Neural cell (in vitro differentiated cells): ENCODE data around the gene FAU. TPM values are rescaled to one million over a fixed set of nuclear protein-coding genes. Genes with fewer than 3 reads are reported as not detected.

Experiments
- H2AFZ ChIP-seq: fragments of 200-600, 300-800 bp; sonication (generic), shearing (Covaris generic); 2 replicates; pipeline ENCODE4 v1.6.0; 2014; ENCODE audit warnings: low read depth, mild to moderate bottlenecking, antibody characterized with exemption, low read length, moderate library complexity
- H3F3A ChIP-seq: fragments of 200-600 bp; shearing (Covaris generic); 2 replicates; pipeline ENCODE4 v1.6.1; 2016; ENCODE audit warnings: mild to moderate bottlenecking, moderate library complexity, mixed read lengths, antibody characterized with exemption, low read length; ENCODE audit not compliant: insufficient read depth, poor library complexity, severe bottlenecking
- H3K27ac ChIP-seq: fragments of 200-600, 300-800 bp; sonication (generic), shearing (Covaris generic); 2 replicates; pipeline ENCODE4 v1.5.1; 2014; ENCODE audit warnings: mild to moderate bottlenecking, low read length, moderate library complexity
- H3K27me3 ChIP-seq: fragments of 300-800, 200-600 bp; sonication (generic), shearing (Covaris generic); 2 replicates; pipeline ENCODE4 v1.6.0; 2014; ENCODE audit warnings: mild to moderate bottlenecking, low read depth, low read length, moderate library complexity; ENCODE audit not compliant: insufficient read depth
- H3K36me3 ChIP-seq: fragments of 300-800, 200-600 bp; sonication (generic), shearing (Covaris generic); 2 replicates; pipeline ENCODE4 v1.5.1; 2014; ENCODE audit warnings: mild to moderate bottlenecking, antibody characterized with exemption, low read length, moderate library complexity; ENCODE audit not compliant: insufficient read depth
- H3K4me2 ChIP-seq: fragments of 300-800, 200-600 bp; sonication (generic), shearing (Covaris generic); 2 replicates; pipeline ENCODE4 v1.6.0; 2014; ENCODE audit warnings: mild to moderate bottlenecking, low read length
- H3K4me3 ChIP-seq: fragments of 300-800, 200-600 bp; sonication (generic), shearing (Covaris generic); 2 replicates; pipeline ENCODE4 v1.5.1; 2014; ENCODE audit warnings: mild to moderate bottlenecking, low read length, moderate library complexity
- H3K79me2 ChIP-seq: fragments of 200-600 bp; shearing (Covaris generic); replicated peaks from 2 replicates; pipeline ENCODE4 v1.6.0; 2014; ENCODE audit warnings: mild to moderate bottlenecking, low read length, moderate library complexity; ENCODE audit not compliant: insufficient read depth
- H3K9ac ChIP-seq: fragments of 300-800, 200-600 bp; sonication (generic), shearing (Covaris generic); 2 replicates; pipeline ENCODE4 v1.6.1; 2016; ENCODE audit warnings: mild to moderate bottlenecking, low read length, mixed read lengths
- H3K9me2 ChIP-seq: fragments of 200-600 bp; shearing (Covaris generic); 2 replicates; pipeline ENCODE4 v1.6.1; 2016; ENCODE audit warnings: mild to moderate bottlenecking, low read length, mixed read lengths; ENCODE audit not compliant: insufficient read depth
- H3K9me3 ChIP-seq: fragments of 200-600, 300-800 bp; sonication (generic), shearing (Covaris generic); 2 replicates; pipeline ENCODE4 v1.6.1; 2016; ENCODE audit warnings: mild to moderate bottlenecking, mixed run types, low read length, moderate library complexity, mixed read lengths
- H4K20me1 ChIP-seq: fragments of 200-600 bp; shearing (Covaris generic); 2 replicates; pipeline ENCODE4 v1.6.1; 2016; ENCODE audit warnings: mild to moderate bottlenecking, mixed run types; ENCODE audit not compliant: insufficient read depth
- EP300 ChIP-seq: fragments of 450-650 bp; conservative IDR thresholded peaks from 2 replicates; pipeline ENCODE4 v1.6.1; 2014; ENCODE audit warnings: antibody characterized with exemption, mild to moderate bottlenecking, moderate library complexity; ENCODE audit not compliant: poor library complexity, severe bottlenecking
- EZH2 ChIP-seq: fragments of 200-600, 300-800 bp; shearing (Covaris generic), sonication (generic); IDR thresholded peaks from 2 replicates; pipeline ENCODE4 v1.6.1; 2014; ENCODE audit warnings: antibody characterized with exemption, low read length, borderline replicate concordance, mild to moderate bottlenecking; ENCODE audit not compliant: insufficient read depth, poor library complexity, severe bottlenecking
- MXI1 ChIP-seq: fragments of 450-650 bp; conservative IDR thresholded peaks from 2 replicates; pipeline ENCODE4 v1.6.1; 2014; ENCODE audit warnings: antibody characterized with exemption, mild to moderate bottlenecking; ENCODE audit not compliant: poor library complexity, severe bottlenecking
- POLR2AphosphoS5 ChIP-seq: IDR thresholded peaks from 2 replicates; pipeline ENCODE4 v1.6.1; 2012
- RAD21 ChIP-seq: fragments of 450-650 bp; conservative IDR thresholded peaks from 2 replicates; pipeline ENCODE4 v1.6.1; 2014; ENCODE audit warnings: antibody characterized with exemption, mild to moderate bottlenecking, moderate library complexity
- REST ChIP-seq: IDR thresholded peaks from 2 replicates; pipeline ENCODE4 v1.6.1; 2012; ENCODE audit warnings: borderline replicate concordance
- SMC3 ChIP-seq: fragments of 450-650 bp; conservative IDR thresholded peaks from 2 replicates; pipeline ENCODE4 v1.6.1; 2014; ENCODE audit warnings: antibody characterized with exemption, mild to moderate bottlenecking, moderate library complexity; ENCODE audit not compliant: poor library complexity
- TAF1 ChIP-seq: IDR thresholded peaks from 2 replicates; pipeline ENCODE4 v1.6.1; 2012; ENCODE audit warnings: low read depth
- polyA plus RNA-seq: library from polyadenylated mRNA; depleted of rRNA; stranded (reverse); fragments of >200 nt; gene quantifications from 2 replicates; pipeline ENCODE4 v1.2.3, GENCODE V29; 2014
- TF ChIP-seq, protein P1 (sequence below): fragments of 450-650 bp; IDR thresholded peaks from 2 replicates; pipeline ENCODE4 v1.5.1; 2014; ENCODE audit warnings: antibody characterized with exemption, mild to moderate bottlenecking, moderate library complexity; ENCODE audit not compliant: poor library complexity, severe bottlenecking

FAU gene
- polyA plus RNA-seq, 1 donor from 2014 or later = 420 TPM

DNA sequence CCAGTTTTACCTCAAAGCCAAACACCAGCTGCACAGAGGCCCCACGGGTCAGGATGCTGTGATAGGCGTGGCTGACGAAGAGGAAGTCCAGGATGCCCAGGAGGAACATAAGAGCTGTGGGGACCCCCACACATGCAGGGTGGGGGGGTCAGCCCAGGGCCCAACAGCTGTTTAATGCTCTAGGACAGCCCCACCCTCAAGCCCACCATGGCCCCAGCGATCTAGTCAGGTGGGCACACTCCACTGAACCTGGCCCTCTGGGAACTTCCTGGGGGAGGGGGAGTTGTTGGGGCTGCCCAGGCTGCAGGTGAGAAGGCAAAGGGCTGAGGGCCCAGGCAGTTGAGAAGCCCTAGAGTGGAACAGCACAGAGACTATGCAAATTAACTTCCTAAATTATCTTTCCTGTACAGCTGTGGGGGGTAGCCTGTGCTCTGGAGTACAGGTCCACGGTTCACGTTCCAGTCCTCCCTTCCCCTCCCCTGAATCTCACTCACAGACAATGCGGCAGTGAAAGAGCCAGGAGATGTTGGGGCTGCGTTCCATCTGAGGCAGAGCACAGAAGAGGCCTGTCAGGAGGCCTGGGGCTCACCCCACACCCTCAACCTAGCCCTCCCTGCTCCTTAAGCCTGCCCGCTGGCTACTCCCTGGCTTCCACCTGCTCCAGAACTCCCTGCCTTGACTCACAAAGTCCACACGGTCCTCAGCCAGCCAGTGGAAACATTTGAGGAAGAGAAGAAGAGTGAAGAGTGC lies 10.5 kb upstream of the FAU start:
- Histone ChIP-seq H3F3A (peaks cover 5% of the 10 kb centered on the region), H2AFZ (no peak overlapping the region), H3K4me3 (peak overlapping the region; percentile 100), H3K4me2 (no peak overlapping the region), H3K27me3 (no peaks in the 10 kb centered on the region), H3K9me2 (no peaks in the 10 kb centered on the region), H4K20me1 (no peaks in the 10 kb centered on the region), H3K9me3 (no peaks in the 10 kb centered on the region), H3K79me2 (peaks cover 16% of the 10 kb centered on the region), H3K36me3 (no peaks in the 10 kb centered on the region), H3K9ac (no peak overlapping the region), H3K27ac (no peak overlapping the region)
- TF ChIP-seq SMC3 = no peak
- TF ChIP-seq REST = no peak
- no peak for TF ChIP-seq POLR2AphosphoS5
- TF ChIP-seq TAF1 = no peak
- TF ChIP-seq EP300 = no peak
- TF ChIP-seq, protein P1, sequence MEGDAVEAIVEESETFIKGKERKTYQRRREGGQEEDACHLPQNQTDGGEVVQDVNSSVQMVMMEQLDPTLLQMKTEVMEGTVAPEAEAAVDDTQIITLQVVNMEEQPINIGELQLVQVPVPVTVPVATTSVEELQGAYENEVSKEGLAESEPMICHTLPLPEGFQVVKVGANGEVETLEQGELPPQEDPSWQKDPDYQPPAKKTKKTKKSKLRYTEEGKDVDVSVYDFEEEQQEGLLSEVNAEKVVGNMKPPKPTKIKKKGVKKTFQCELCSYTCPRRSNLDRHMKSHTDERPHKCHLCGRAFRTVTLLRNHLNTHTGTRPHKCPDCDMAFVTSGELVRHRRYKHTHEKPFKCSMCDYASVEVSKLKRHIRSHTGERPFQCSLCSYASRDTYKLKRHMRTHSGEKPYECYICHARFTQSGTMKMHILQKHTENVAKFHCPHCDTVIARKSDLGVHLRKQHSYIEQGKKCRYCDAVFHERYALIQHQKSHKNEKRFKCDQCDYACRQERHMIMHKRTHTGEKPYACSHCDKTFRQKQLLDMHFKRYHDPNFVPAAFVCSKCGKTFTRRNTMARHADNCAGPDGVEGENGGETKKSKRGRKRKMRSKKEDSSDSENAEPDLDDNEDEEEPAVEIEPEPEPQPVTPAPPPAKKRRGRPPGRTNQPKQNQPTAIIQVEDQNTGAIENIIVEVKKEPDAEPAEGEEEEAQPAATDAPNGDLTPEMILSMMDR = no peak
- no peak for TF ChIP-seq RAD21
- no peak for TF ChIP-seq MXI1
- no peak for TF ChIP-seq EZH2

DNA sequence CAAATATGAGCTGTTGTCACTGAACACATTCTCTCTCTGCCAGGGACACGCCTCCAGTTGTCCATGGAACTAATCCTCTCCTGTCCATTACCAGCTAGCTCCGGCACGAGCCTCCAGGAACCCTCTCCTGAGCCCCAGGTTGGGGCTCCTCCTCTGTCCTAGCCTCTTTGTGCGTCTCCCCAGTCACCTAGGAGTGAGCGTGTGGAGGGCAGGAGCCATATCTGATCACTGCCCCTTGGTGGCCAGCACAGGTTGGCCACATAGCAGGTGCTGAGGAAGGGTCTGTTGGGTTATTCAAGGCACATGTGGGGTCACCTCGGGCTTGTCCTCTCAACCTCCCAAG lies 9.9 kb upstream of the FAU start:
- H3K9ac ChIP-seq = no peak overlapping the region
- H2AFZ ChIP-seq = no peak overlapping the region
- H3K4me2 ChIP-seq = no peak overlapping the region
- no peaks in the 10 kb centered on the region for H3K9me2 ChIP-seq
- H4K20me1 ChIP-seq = no peaks in the 10 kb centered on the region
- TF ChIP-seq RAD21 = no peak
- TF ChIP-seq, protein P1 = no peak
- no peak for TF ChIP-seq EZH2
- TF ChIP-seq TAF1 = no peak
- no peak for TF ChIP-seq POLR2AphosphoS5
- no peak overlapping the region for H3K27ac ChIP-seq
- no peaks in the 10 kb centered on the region for H3K36me3 ChIP-seq
- H3F3A ChIP-seq = peaks cover 5% of the 10 kb centered on the region
- H3K79me2 ChIP-seq = peaks cover 16% of the 10 kb centered on the region
- no peak overlapping the region for H3K4me3 ChIP-seq
- no peaks in the 10 kb centered on the region for H3K27me3 ChIP-seq
- H3K9me3 ChIP-seq = no peaks in the 10 kb centered on the region
